Activated CD8-positive, alpha-beta T cell treated with anti-CD3 and anti-CD28 coated beads for 36 hours (primary cell): ENCODE data around the gene PLCE1. TPM values are rescaled to one million over a fixed set of nuclear protein-coding genes. Genes with fewer than 3 reads are reported as not detected.

ENCODE experiments used
- ATAC-seq: fragments of 200-7000 bp; cut with Tn5 transposase; one replicate; pipeline ENCODE4 v1.10.0; 2021; ENCODE audit warnings: mild to moderate bottlenecking, moderate library complexity
- CTCF ChIA-PET: fragments of 350-600 bp; sonication (Branson Sonifier 250); formaldehyde crosslinking; loops from one replicate; lab custom pipeline; 2021; ENCODE audit warnings: antibody characterized with exemption; lab: Charles Lee
- POLR2A ChIA-PET: fragments of 350-600 bp; sonication (Branson Sonifier 250); formaldehyde crosslinking; loops from one replicate; lab custom pipeline; 2021; ENCODE audit warnings: antibody characterized with exemption; lab: Charles Lee
- DNase-seq: peaks from one replicate; pipeline ENCODE4 v3.0.0-alpha.2; 2020
- H3K27ac Mint-ChIP-seq: one replicate; pipeline ENCODE4 v1.8.0; 2021; ENCODE audit warnings: mild to moderate bottlenecking, mixed read lengths
- H3K27me3 Mint-ChIP-seq: one replicate; pipeline ENCODE4 v1.8.0; 2021; ENCODE audit warnings: mixed read lengths
- H3K36me3 Mint-ChIP-seq: one replicate; pipeline ENCODE4 v1.8.0; 2021; ENCODE audit warnings: low read depth, mixed read lengths
- H3K4me1 Mint-ChIP-seq: one replicate; pipeline ENCODE4 v1.8.0; 2021; ENCODE audit warnings: low read depth, mixed read lengths
- H3K4me3 Mint-ChIP-seq: one replicate; pipeline ENCODE4 v1.8.0; 2021; ENCODE audit warnings: mild to moderate bottlenecking, moderate library complexity, mixed read lengths
- H3K9me3 Mint-ChIP-seq: one replicate; pipeline ENCODE4 v1.8.0; 2021; ENCODE audit warnings: mixed read lengths
- CTCF ChIP-seq: fragments of 200-600 bp; IDR thresholded peaks from one replicate; pipeline ENCODE4 v1.8.0; 2022; ENCODE audit warnings: antibody characterized with exemption, mild to moderate bottlenecking
- intact Hi-C: fragments of 100-400 bp; cut with micrococcal nuclease; formaldehyde crosslinking; loops from one replicate; pipeline ENCODE4 v1.10.0; 2022
- total RNA-seq, 2 experiments: library from RNA; stranded (reverse); gene quantifications; one replicate each; pipeline ENCODE4 v1.2.3, GENCODE V29; 2021

The PLCE1 gene
- total RNA-seq, 2 experiments from 2014 or later = not detected

- ChIA-PET CTCF (no interaction called here), POLR2A (interaction anchor here (0.5 kb wide), 1 partner anchor 453 kb away, joined by 4 read pairs; no protein-coding TSS in a partner anchor)
- H3K36me3 Mint-ChIP-seq = no peaks in the 10 kb centered on the region
- no peak for TF ChIP-seq CTCF
- ATAC-seq (no peak), DNase-seq (no peak)
- intact Hi-C loops = no loop called here
- H3K27ac Mint-ChIP-seq = no peak overlapping the region
- no peaks in the 10 kb centered on the region for H3K4me1 Mint-ChIP-seq
- H3K4me3 Mint-ChIP-seq = no peak overlapping the region
- no peaks in the 10 kb centered on the region for H3K9me3 Mint-ChIP-seq
- peaks cover 1% of the 10 kb centered on the region for H3K27me3 Mint-ChIP-seq
Observed at GRCh38 chr10:94037286-94037685, 43.6 kb downstream of the PLCE1 start.

- ChIA-PET CTCF (no interaction called here), POLR2A (no interaction called here)
- intact Hi-C loops = no loop called here
- no peak for TF ChIP-seq CTCF
- ATAC-seq (no peak), DNase-seq (no peak)
- no peaks in the 10 kb centered on the region for H3K36me3 Mint-ChIP-seq
- H3K4me3 Mint-ChIP-seq = no peak overlapping the region
- H3K9me3 Mint-ChIP-seq = no peaks in the 10 kb centered on the region
- H3K4me1 Mint-ChIP-seq = no peaks in the 10 kb centered on the region
- H3K27me3 Mint-ChIP-seq = peaks cover 1% of the 10 kb centered on the region
- H3K27ac Mint-ChIP-seq = no peak overlapping the region
Observed at GRCh38 chr10:94038024-94038423, 44.3 kb downstream of the PLCE1 start.

- no peak for ATAC-seq
- Mint-ChIP-seq H3K27me3 (peaks cover 1% of the 10 kb centered on the region), H3K9me3 (no peaks in the 10 kb centered on the region), H3K4me3 (no peak overlapping the region), H3K27ac (no peak overlapping the region), H3K36me3 (no peaks in the 10 kb centered on the region), H3K4me1 (no peaks in the 10 kb centered on the region)
- POLR2A ChIA-PET = no interaction called here
- intact Hi-C loops = no loop called here
- CTCF ChIA-PET = no interaction called here
- no peak for DNase-seq
- TF ChIP-seq CTCF = no peak
Observed at GRCh38 chr10:94041206-94041605, 47.5 kb downstream of the PLCE1 start.

GRCh38 chr10:94042001-94042833 lies 48.5 kb downstream of the PLCE1 start:
- ChIA-PET POLR2A (no interaction called here), CTCF (no interaction called here)

More at GRCh38 chr10:94042001-94042833, 48.5 kb downstream of the PLCE1 start:
- no peak for TF ChIP-seq CTCF
- DNase-seq = no peak
- H3K4me3 Mint-ChIP-seq = no peak overlapping the region
- no peaks in the 10 kb centered on the region for H3K9me3 Mint-ChIP-seq
- ATAC-seq = no peak
- intact Hi-C loops = no loop called here
- no peaks in the 10 kb centered on the region for H3K36me3 Mint-ChIP-seq
- H3K4me1 Mint-ChIP-seq = no peaks in the 10 kb centered on the region
- peaks cover 1% of the 10 kb centered on the region for H3K27me3 Mint-ChIP-seq
- H3K27ac Mint-ChIP-seq = no peak overlapping the region
